A549 (cell line): Measurements from ENCODE around the gene SLC26A6. TPM values are rescaled to one million over a fixed set of nuclear protein-coding genes. Genes with fewer than 3 reads are reported as not detected.
A peak's percentile ranks its signal among the peaks of the same experiment; 100 is the strongest.

ENCODE experiments used
- ATAC-seq, 2 experiments: fragments of 200-7000 bp in 1 of 2; fragments of >200 bp in 1 of 2; cut with Nextera tagmentation in 1 of 2; cut with Tn5 transposase in 1 of 2; 3 replicates each; pipeline versions ENCODE4 v1.8.0 to v1.9.1; 2018 to 2020; ENCODE audit warnings: mild to moderate bottlenecking in 1 of 2, moderate library complexity in 1 of 2
- CTCF ChIA-PET: fragments of 300-600 bp; sonication (Branson Sonifier 250); formaldehyde crosslinking; extraction: SDS; loops from one replicate; lab custom pipeline; 2021; ENCODE audit warnings: antibody characterized with exemption, inconsistent platforms; lab: Yijun Ruan, JAX
- POLR2A ChIA-PET: fragments of 350-600 bp; formaldehyde crosslinking; extraction: SDS; loops from one replicate; lab custom pipeline; 2021; ENCODE audit warnings: antibody characterized with exemption, inconsistent platforms; lab: Yijun Ruan, JAX
- DNase-seq, 2 experiments: peaks; one replicate each; pipeline versions ENCODE4 v3.0.0 to v3.0.0-alpha.2; 2011 to 2016; ENCODE audit warnings: low read depth in 1 of 2, low spot score in 1 of 2
- FAIRE-seq: peaks from 2 replicates; lab custom pipeline; 2011; peaks lifted over from hg19 to GRCh38; lab: Jason Lieb, UNC
- H3K27ac ChIP-seq, 2 experiments: fragments of >200 bp; sonication (Bioruptor Twin); formaldehyde crosslinking; 3 replicates each; pipeline ENCODE4 v1.5.1; 2016 to 2017
- H3K4me1 ChIP-seq: fragments of >200 bp; sonication (Bioruptor Twin); formaldehyde crosslinking; 3 replicates; pipeline ENCODE4 v1.6.1; 2016
- H3K4me2 ChIP-seq: fragments of >200 bp; sonication (Bioruptor Twin); formaldehyde crosslinking; 3 replicates; pipeline ENCODE4 v1.6.1; 2016
- H3K4me3 ChIP-seq: fragments of >200 bp; sonication (Bioruptor Twin); formaldehyde crosslinking; 3 replicates; pipeline ENCODE4 v1.5.1; 2016
- H3K9me3 ChIP-seq: fragments of >200 bp; sonication (Bioruptor Twin); formaldehyde crosslinking; 3 replicates; pipeline ENCODE4 v1.6.1; 2016
- CBX8 ChIP-seq: fragments of 200-600 bp; sonication (generic); IDR thresholded peaks from 2 replicates; pipeline ENCODE4 v1.6.1; 2016
- EHF ChIP-seq: fragments of 250-450 bp; sonication (Bioruptor Pico); IDR thresholded peaks from 2 replicates; pipeline ENCODE4 v1.5.0; 2020; ENCODE audit warnings: mild to moderate bottlenecking
- EP300 ChIP-seq, 2 experiments: fragments of >200 bp; sonication (Bioruptor Twin); formaldehyde crosslinking; IDR thresholded peaks; 2 replicates in 1 of 2; 3 replicates in 1 of 2; pipeline ENCODE4 v1.6.1; 2016 to 2017
- FOSB ChIP-seq: fragments of 250-450 bp; sonication (Bioruptor Pico); IDR thresholded peaks from 2 replicates; pipeline ENCODE4 v1.5.0; 2020; ENCODE audit warnings: mild to moderate bottlenecking, moderate library complexity
- FOSL2 ChIP-seq, 2 experiments: fragments of 450-650 bp in 1 of 2; fragments of >200 bp in 1 of 2; sonication (Bioruptor Twin) in 1 of 2; formaldehyde crosslinking; IDR thresholded peaks; 2 replicates each; pipeline versions ENCODE4 v1.5.0 to v1.6.1; 2016 to 2020; ENCODE audit warnings: mild to moderate bottlenecking in 1 of 2, moderate library complexity in 1 of 2
- HMGXB4 ChIP-seq: fragments of 250-450 bp; sonication (Bioruptor Pico); IDR thresholded peaks from 2 replicates; pipeline ENCODE4 v1.5.0; 2021; ENCODE audit warnings: mild to moderate bottlenecking, moderate library complexity, borderline replicate concordance
- HOXA7 ChIP-seq: fragments of 250-450 bp; sonication (Bioruptor Pico); IDR thresholded peaks from 2 replicates; pipeline ENCODE4 v1.5.0; 2020; ENCODE audit warnings: mild to moderate bottlenecking, moderate library complexity
- JUN ChIP-seq, 2 experiments: fragments of >200 bp; sonication (Bioruptor Twin); formaldehyde crosslinking; IDR thresholded peaks; 2 replicates in 1 of 2; 3 replicates in 1 of 2; pipeline ENCODE4 v1.6.1; 2016 to 2017
- MAX ChIP-seq: IDR thresholded peaks from 2 replicates; pipeline ENCODE4 v1.6.1; 2012
- MAZ ChIP-seq: fragments of 150-350 bp; IDR thresholded peaks from 2 replicates; pipeline ENCODE4 v1.6.1; 2014; ENCODE audit warnings: antibody characterized with exemption, low read depth, low read length, borderline replicate concordance
- RAD21 ChIP-seq, 2 experiments: fragments of >200 bp in 1 of 2; sonication (Bioruptor Twin) in 1 of 2; formaldehyde crosslinking in 1 of 2; IDR thresholded peaks in 1 of 2; conservative IDR thresholded peaks in 1 of 2; 2 replicates in 1 of 2; 3 replicates in 1 of 2; pipeline ENCODE4 v1.6.1; 2012 to 2018; ENCODE audit warnings: inconsistent platforms in 1 of 2
- RARB ChIP-seq: fragments of 250-450 bp; sonication (Bioruptor Pico); IDR thresholded peaks from 2 replicates; pipeline ENCODE4 v1.8.0; 2021; ENCODE audit warnings: mild to moderate bottlenecking, moderate library complexity
- SMC3 ChIP-seq: fragments of >200 bp; sonication (Bioruptor Twin); formaldehyde crosslinking; IDR thresholded peaks from 3 replicates; pipeline ENCODE4 v1.6.1; 2018; ENCODE audit warnings: inconsistent platforms
- SREBF2 ChIP-seq: fragments of 450-650 bp; IDR thresholded peaks from 2 replicates; pipeline ENCODE4 v1.6.1; 2014; ENCODE audit warnings: mild to moderate bottlenecking, moderate library complexity
- ZSCAN20 ChIP-seq: fragments of 250-450 bp; sonication (Bioruptor Pico); IDR thresholded peaks from 2 replicates; pipeline ENCODE4 v1.8.0; 2022; ENCODE audit warnings: mild to moderate bottlenecking, moderate library complexity
- WGBS: methylation state at CpG from one replicate; pipeline ENCODE4 v1.1.6; 2017; ENCODE audit errors: missing lambda C conversion rate; 5-methylcytosine and 5-hydroxymethylcytosine counted together
- polyA plus RNA-seq, 4 experiments: library from polyadenylated mRNA; depleted of rRNA in 3 of 4; stranded (reverse); fragments of >200 nt; fragmentation: RNase III in 1 of 4; extraction: RNeasy Plus Mini Kit Qiagen cat#74134 plus additional on column Dnase treatment in 1 of 4; gene quantifications; 2 replicates in 3 of 4; 3 replicates in 1 of 4; pipeline ENCODE4 v1.2.3, GENCODE V29; 2011 to 2017
- TF ChIP-seq, protein P1 (sequence below): fragments of >200 bp; sonication (Bioruptor Twin); formaldehyde crosslinking; IDR thresholded peaks from 2 replicates; pipeline ENCODE4 v1.6.1; 2016

Gene SLC26A6
- polyA plus RNA-seq, 2 of the 4 experiments (the other 2 are of a cell fraction): 12.5 to 25.5 TPM

GRCh38 chr3:48599077-48599501, 36.2 kb downstream of the SLC26A6 start (continued):
- TF ChIP-seq HMGXB4 (CRISPR knock-in tag) (no peak), ZSCAN20 (CRISPR knock-in tag) (no peak), MAZ (no peak)

GRCh38 chr3:48598323-48599076, 36.8 kb downstream of the SLC26A6 start:
- POLR2A ChIA-PET: interaction anchor here (0.5 to 1.1 kb wide), 2 partner anchors 11 to 107 kb away, joined by 3 read pairs; partner anchors contain the start of gene UQCRC1
- H3K4me3 ChIP-seq: 0 out of 3 replicates have a peak overlapping the region, but pooled peaks have one; percentile 21
- H3K4me2 ChIP-seq: peak overlapping the region; percentile 96
- CTCF ChIA-PET: interaction anchor here (0.6 to 4.6 kb wide), 8 partner anchors 15 to 63 kb away, joined by 3 to 19 read pairs (median 5); partner anchors contain the start of genes CELSR3, SLC26A6 and UCN2
- peak; percentile 48 to 76 for DNase-seq
- peak overlapping the region; percentile 99 to 100 for H3K27ac ChIP-seq
- peaks cover 46% of the 10 kb centered on the region for H3K4me1 ChIP-seq
- 16% methylated on average over 3 of the region's 5 CpGs for WGBS
- peak in 1 of 2 experiments; percentile 44; a peak in 1 of 5 replicates for TF ChIP-seq EP300 (IDR thresholded peaks at IDR 0.05)
- no peak for TF ChIP-seq ZSCAN20 (CRISPR knock-in tag)
- no peak for TF ChIP-seq FOSL2 (IDR thresholded peaks at IDR 0.05)
- TF ChIP-seq FOSL2 (CRISPR knock-in tag; IDR thresholded peaks at IDR 0.05): peak; percentile 24; the same call in 1 of the 2 replicates
- TF ChIP-seq RAD21 (conservative IDR thresholded peaks at IDR 0.05 in 1 of 2, IDR thresholded peaks at IDR 0.05 in 1 of 2): 0 out of 5 replicates have a peak, but pooled peaks of 1 of the 2 experiments have one; percentile 7
- TF ChIP-seq SREBF2: no peak
- TF ChIP-seq JUN (IDR thresholded peaks at IDR 0.05): peak in 1 of 2 experiments; percentile 40; a peak in 1 of 5 replicates
- TF ChIP-seq CBX8: no peak
- TF ChIP-seq RARB (CRISPR knock-in tag): no peak
- TF ChIP-seq, protein P1, sequence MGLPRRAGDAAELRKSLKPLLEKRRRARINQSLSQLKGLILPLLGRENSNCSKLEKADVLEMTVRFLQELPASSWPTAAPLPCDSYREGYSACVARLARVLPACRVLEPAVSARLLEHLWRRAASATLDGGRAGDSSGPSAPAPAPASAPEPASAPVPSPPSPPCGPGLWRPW: no peak
- TF ChIP-seq HOXA7 (CRISPR knock-in tag): no peak
- H3K9me3 ChIP-seq: no peaks in the 10 kb centered on the region
- no peak for FAIRE-seq
- peak; percentile 3 to 11; a peak in 5 of 6 replicates for ATAC-seq

GRCh38 chr3:48597408-48597800, 37.9 kb downstream of the SLC26A6 start:
- 95% methylated on average over 6 of the region's 6 CpGs for WGBS
- peak overlapping the region; percentile 99 to 100 for H3K27ac ChIP-seq
- no peak for ATAC-seq
- H3K4me3 ChIP-seq: no peak overlapping the region
- POLR2A ChIA-PET: no interaction called here
- no peaks in the 10 kb centered on the region for H3K9me3 ChIP-seq
- TF ChIP-seq SMC3 (no peak), MAX (no peak), EHF (CRISPR knock-in tag) (no peak), FOSB (CRISPR knock-in tag) (no peak)
- TF ChIP-seq, all 56 proteins: peak for 0
- peaks cover 57% of the 10 kb centered on the region for H3K4me1 ChIP-seq
- no peak for DNase-seq
- H3K4me2 ChIP-seq: peak overlapping the region; percentile 96
- FAIRE-seq: no peak
- CTCF ChIA-PET: interaction anchor here (0.8 to 4.6 kb wide), 7 partner anchors 13 to 59 kb away, joined by 3 to 19 read pairs (median 5); partner anchors contain the start of genes SLC26A6, UCN2 and UQCRC1
